Activated effector memory CD4-positive, alpha-beta T cell treated with Interleukin-2 at 50 U/mL for 16 hours (primary cell): ENCODE measurements around the gene CCDC7.
"Not testable (repeated sequence)": the region's sequence is repeated elsewhere in the genome, so short reads cannot be mapped to it uniquely, and the experiment has no call there.

Experiments used
- DNase-seq: peaks from one replicate; pipeline ENCODE4 v3.0.0-alpha.2; 2020

CCDC7 gene

GRCh38 chr10:32582946-32583345, 137.0 kb downstream of the CCDC7 start:
- no peak for DNase-seq

GRCh38 chr10:32598022-32598421, 152.1 kb downstream of the CCDC7 start:
- DNase-seq: not testable (repeated sequence)

- no peak for DNase-seq
Observed at GRCh38 chr10:32600317-32600716, 154.4 kb downstream of the CCDC7 start.

- not testable (repeated sequence) for DNase-seq
Observed at GRCh38 chr10:32601562-32601961, 155.6 kb downstream of the CCDC7 start.

- no peak for DNase-seq
Observed at GRCh38 chr10:32605787-32606186, 159.8 kb downstream of the CCDC7 start.

GRCh38 chr10:32610543-32610942, 164.6 kb downstream of the CCDC7 start:
- DNase-seq: not testable (repeated sequence)

GRCh38 chr10:32616438-32616837, 170.5 kb downstream of the CCDC7 start:
- no peak for DNase-seq

- DNase-seq: no peak
Observed at GRCh38 chr10:32618482-32618881, 172.5 kb downstream of the CCDC7 start.

GRCh38 chr10:32621969-32622368, 176.0 kb downstream of the CCDC7 start:
- DNase-seq: no peak

- DNase-seq: no peak
Observed at GRCh38 chr10:32622409-32622808, 176.5 kb downstream of the CCDC7 start.

GRCh38 chr10:32627183-32627582, 181.2 kb downstream of the CCDC7 start:
- DNase-seq: no peak

GRCh38 chr10:32629910-32630309, 184.0 kb downstream of the CCDC7 start:
- DNase-seq: no peak

- no peak for DNase-seq
Observed at GRCh38 chr10:32646535-32646934, 200.6 kb downstream of the CCDC7 start.

GRCh38 chr10:32650246-32650655, 204.3 kb downstream of the CCDC7 start:
- DNase-seq: peak; percentile 14

GRCh38 chr10:32657430-32657829, 211.5 kb downstream of the CCDC7 start:
- DNase-seq: not testable (repeated sequence)

GRCh38 chr10:32661346-32661745, 215.4 kb downstream of the CCDC7 start:
- no peak for DNase-seq

- no peak for DNase-seq
Observed at GRCh38 chr10:32680803-32681557, 235.0 kb downstream of the CCDC7 start.

- DNase-seq: no peak
Observed at GRCh38 chr10:32684291-32684690, 238.4 kb downstream of the CCDC7 start.

- no peak for DNase-seq
Observed at GRCh38 chr10:32687116-32687515, 241.2 kb downstream of the CCDC7 start.

GRCh38 chr10:32687546-32687945, 241.6 kb downstream of the CCDC7 start:
- DNase-seq: no peak

GRCh38 chr10:32692174-32692573, 246.2 kb downstream of the CCDC7 start:
- DNase-seq: no peak

- DNase-seq: no peak
Observed at GRCh38 chr10:32693441-32693979, 247.6 kb downstream of the CCDC7 start.

GRCh38 chr10:32699683-32700082, 253.7 kb downstream of the CCDC7 start:
- DNase-seq: not testable (repeated sequence)

GRCh38 chr10:32713560-32713959, 267.6 kb downstream of the CCDC7 start:
- no peak for DNase-seq

- DNase-seq: no peak
Observed at GRCh38 chr10:32731527-32731926, 285.6 kb downstream of the CCDC7 start.
